NK-92 (cell line): ENCODE data around the gene OR7C1.
"Not testable (repeated sequence)": the region's sequence is repeated elsewhere in the genome, so short reads cannot be mapped to it uniquely, and the experiment has no call there.

Experiments used
- DNase-seq: peaks from one replicate; lab custom pipeline; 2025; ENCODE audit not compliant: unreplicated experiment; lab: John Stamatoyannopoulos, UW

Gene OR7C1

GRCh38 chr19:14835011-14835410, at the start of gene OR7C1, which contains the start of gene OR7A5:
TSS of gene OR7C1 (minus strand) at chr19:14835185. CDS start at chr19:14800136, 35,049 bp downstream.
TSS of gene OR7A5 (minus strand) at chr19:14835185. CDS start at chr19:14828241, 6,944 bp downstream.
- DNase-seq, result no peak

GRCh38 chr19:14871619-14872230, 36.7 kb upstream of the OR7C1 start:
- no peak for DNase-seq

- DNase-seq, result no peak
These were observed 33.5 kb upstream of the OR7C1 start for GRCh38 chr19:14868497-14868896.

GRCh38 chr19:14848822-14849221, 13.8 kb upstream of the OR7C1 start, which contains the start of gene OR7A10:
TSS of gene OR7A10 (minus strand) at chr19:14848922. CDS start at chr19:14841877, 7,045 bp downstream.
- no peak for DNase-seq

- DNase-seq, result no peak
These were observed 8.6 kb upstream of the OR7C1 start for GRCh38 chr19:14843578-14843977.

- DNase-seq, result no peak
These were observed 8.2 kb upstream of the OR7C1 start for GRCh38 chr19:14843169-14843568.

- no peak for DNase-seq
These were observed 5.2 kb upstream of the OR7C1 start for GRCh38 chr19:14840206-14840605.

GRCh38 chr19:14837391-14837790, 2.4 kb upstream of the OR7C1 start:
- DNase-seq, result no peak

GRCh38 chr19:14830702-14831101, 4.3 kb downstream of the OR7C1 start:
- DNase-seq, result no peak

GRCh38 chr19:14826006-14826405, 9.0 kb downstream of the OR7C1 start:
- DNase-seq, result no peak

- DNase-seq, result no peak
These were observed 13.0 kb downstream of the OR7C1 start for GRCh38 chr19:14821937-14822336.

- DNase-seq, result no peak
These were observed 16.4 kb downstream of the OR7C1 start for GRCh38 chr19:14818588-14818987.

- DNase-seq, result no peak
These were observed 17.9 kb downstream of the OR7C1 start for GRCh38 chr19:14817052-14817451.

- no peak for DNase-seq
These were observed 19.9 kb downstream of the OR7C1 start for GRCh38 chr19:14814982-14815652.

GRCh38 chr19:14809272-14810057, 25.5 kb downstream of the OR7C1 start:
- no peak for DNase-seq

- DNase-seq, result no peak
These were observed 30.2 kb downstream of the OR7C1 start for GRCh38 chr19:14804765-14805164.

- DNase-seq, result no peak
These were observed 36.2 kb downstream of the OR7C1 start for GRCh38 chr19:14798760-14799159.

- no peak for DNase-seq
These were observed 39.0 kb downstream of the OR7C1 start for GRCh38 chr19:14796021-14796420.

- DNase-seq, result no peak
These were observed 39.8 kb downstream of the OR7C1 start for GRCh38 chr19:14795078-14795721.

- not testable (repeated sequence) for DNase-seq
These were observed 42.7 kb downstream of the OR7C1 start for GRCh38 chr19:14792250-14792649.

- DNase-seq, result no peak
These were observed 48.5 kb downstream of the OR7C1 start for GRCh38 chr19:14786421-14786851.
